ENCODE data around the gene BABAM1.

DNA sequence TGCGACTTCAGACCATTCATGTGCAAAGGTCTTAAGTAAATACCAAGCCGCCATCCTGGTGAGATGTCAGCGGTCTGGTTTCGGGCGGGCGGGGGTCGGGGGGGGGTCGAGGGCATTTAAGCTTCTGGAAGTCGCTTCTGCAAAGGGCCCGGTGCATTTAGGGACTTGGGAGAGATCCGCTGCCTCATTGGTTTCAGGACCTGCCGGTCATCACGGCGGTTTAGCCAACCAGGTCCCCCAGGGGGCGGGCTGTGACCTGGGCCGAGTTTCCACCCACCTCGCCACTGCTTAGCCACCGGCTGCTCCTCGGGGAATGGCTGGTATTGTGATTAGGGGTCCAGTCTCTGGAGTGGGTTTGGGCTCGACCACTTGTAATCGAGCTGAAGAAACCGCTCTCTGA lies 22.2 kb downstream of the BABAM1 start:
- TF ChIP-seq, protein P1, sequence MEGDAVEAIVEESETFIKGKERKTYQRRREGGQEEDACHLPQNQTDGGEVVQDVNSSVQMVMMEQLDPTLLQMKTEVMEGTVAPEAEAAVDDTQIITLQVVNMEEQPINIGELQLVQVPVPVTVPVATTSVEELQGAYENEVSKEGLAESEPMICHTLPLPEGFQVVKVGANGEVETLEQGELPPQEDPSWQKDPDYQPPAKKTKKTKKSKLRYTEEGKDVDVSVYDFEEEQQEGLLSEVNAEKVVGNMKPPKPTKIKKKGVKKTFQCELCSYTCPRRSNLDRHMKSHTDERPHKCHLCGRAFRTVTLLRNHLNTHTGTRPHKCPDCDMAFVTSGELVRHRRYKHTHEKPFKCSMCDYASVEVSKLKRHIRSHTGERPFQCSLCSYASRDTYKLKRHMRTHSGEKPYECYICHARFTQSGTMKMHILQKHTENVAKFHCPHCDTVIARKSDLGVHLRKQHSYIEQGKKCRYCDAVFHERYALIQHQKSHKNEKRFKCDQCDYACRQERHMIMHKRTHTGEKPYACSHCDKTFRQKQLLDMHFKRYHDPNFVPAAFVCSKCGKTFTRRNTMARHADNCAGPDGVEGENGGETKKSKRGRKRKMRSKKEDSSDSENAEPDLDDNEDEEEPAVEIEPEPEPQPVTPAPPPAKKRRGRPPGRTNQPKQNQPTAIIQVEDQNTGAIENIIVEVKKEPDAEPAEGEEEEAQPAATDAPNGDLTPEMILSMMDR (IDR thresholded peaks at IDR 0.05): peak in 2 of 6 experiments; percentile 19 to 21
- TF ChIP-seq POLR2A (IDR thresholded peaks at IDR 0.05): no peak
- no peak for TF ChIP-seq POLR2AphosphoS5 (IDR thresholded peaks at IDR 0.05)

All from upper lobe of left lung (tissue), 4 donors.